ENCODE data around the gene ASPM. TPM values are rescaled to one million over a fixed set of nuclear protein-coding genes. Genes with fewer than 3 reads are reported as not detected.

The ASPM gene
- total and polyA plus RNA-seq, 9 of the 15 experiments (the other 6 are each of a cell fraction or from before 2014, with no cell fraction given) = 22.7 to 84.4 (median 46.4) TPM

DNA sequence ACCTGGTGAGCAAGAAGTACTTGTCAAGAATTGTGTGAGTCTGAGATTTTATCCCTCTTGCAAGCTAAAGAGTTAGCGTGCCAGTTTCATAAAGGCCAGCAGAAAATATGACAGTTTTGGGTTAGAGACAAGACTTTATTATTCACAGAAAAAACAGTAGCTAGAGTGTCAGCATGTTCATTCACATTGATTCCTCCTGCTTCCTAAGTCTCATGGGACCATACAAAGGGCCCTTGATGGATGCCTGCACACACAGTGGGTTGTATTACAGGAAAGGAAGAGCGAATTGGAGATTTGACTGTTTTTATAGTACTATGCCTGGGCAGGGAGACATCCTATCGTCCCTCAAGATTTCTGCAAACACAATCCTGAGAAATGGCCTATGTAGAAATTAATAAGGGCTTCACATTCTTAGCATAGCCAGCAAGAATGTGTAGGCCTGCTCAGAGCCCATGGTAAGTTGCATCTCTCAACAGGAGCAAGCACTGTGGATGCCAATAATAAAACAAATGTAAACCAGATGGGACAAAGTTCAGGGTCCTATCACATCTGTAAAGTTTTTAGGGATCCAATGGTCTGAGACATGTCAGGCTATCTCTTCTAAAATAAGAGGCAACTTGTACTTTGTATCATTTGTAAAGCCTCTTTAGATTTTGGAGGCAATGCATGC is 4.0 kb upstream of the ASPM start:
- Histone ChIP-seq H3K79me2 (ENCODE audit: control insufficient read depth, insufficient read depth, low read length) (peaks cover 9% of the 10 kb centered on the region), H3K27me3 (ENCODE audit: control insufficient read depth in 2 of 2, insufficient read depth in 2 of 2, low read length in 2 of 2) (no peaks in the 10 kb centered on the region), H3K9me3 (replicated peaks; ENCODE audit: control insufficient read depth, insufficient read depth, low read depth, low read length) (no peaks in the 10 kb centered on the region; the same call in 1 of the 2 replicates), H4K20me1 (replicated peaks; ENCODE audit: control insufficient read depth, insufficient read depth, low read length) (no peaks in the 10 kb centered on the region), H3K27ac (ENCODE audit: extremely low read depth, low read depth, low read length) (no peak overlapping the region), H3K9me1 (ENCODE audit: control insufficient read depth, insufficient read depth, low read length) (no peaks in the 10 kb centered on the region), H3K4me1 (replicated peaks in 1 of 2; ENCODE audit: control insufficient read depth in 2 of 2, insufficient read depth in 2 of 2, low read length in 2 of 2) (peaks cover 2 to 5% of the 10 kb centered on the region in 2 experiments; a peak in 2 of 5 replicates), H3K9ac (ENCODE audit: insufficient read depth in 1 of 2, low read depth in 2 of 2, low read length in 2 of 2) (no peak overlapping the region), H2AFZ (ENCODE audit: low read depth, low read length) (no peak overlapping the region), H3K4me3 (no peak overlapping the region), H3K36me3 (ENCODE audit: control insufficient read depth, insufficient read depth, low read length) (no peaks in the 10 kb centered on the region), H3K4me2 (ENCODE audit: insufficient read depth, low read length) (no peak overlapping the region)
- ATAC-seq (no peak), FAIRE-seq (no peak), DNase-seq (ENCODE audit: extremely low read depth in 1 of 4, low spot score in 3 of 4) (no peak)
- no TSS peak for BruUV-seq (replicated peaks)
- ChIA-PET POLR2A (interaction anchor here (0.6 kb wide), 1 partner anchor 24 kb away, joined by 4 read pairs; no protein-coding TSS in a partner anchor), CTCF (ENCODE audit: low intra/inter-chr PET ratio) (no interaction called here)
- TF ChIP-seq NR4A1 (CRISPR knock-in tag; IDR thresholded peaks at IDR 0.05) (no peak), NR4A1 (tag; IDR thresholded peaks at IDR 0.05) (no peak), MAFF (IDR thresholded peaks at IDR 0.05; ENCODE audit: low read length) (no peak), SAFB (IDR thresholded peaks at IDR 0.05; ENCODE audit: borderline replicate concordance, low read depth, low read length) (no peak), TEAD1 (CRISPR knock-in tag; IDR thresholded peaks at IDR 0.05) (no peak)
- in situ Hi-C loops (cut with MboI) = no loop called here
- intact Hi-C loops (cut with micrococcal nuclease) = no loop called here
- WGBS (ENCODE audit: insufficient coverage, low coverage, missing lambda C conversion rate) = 63% methylated on average over 3 of the region's 3 CpGs

DNA sequence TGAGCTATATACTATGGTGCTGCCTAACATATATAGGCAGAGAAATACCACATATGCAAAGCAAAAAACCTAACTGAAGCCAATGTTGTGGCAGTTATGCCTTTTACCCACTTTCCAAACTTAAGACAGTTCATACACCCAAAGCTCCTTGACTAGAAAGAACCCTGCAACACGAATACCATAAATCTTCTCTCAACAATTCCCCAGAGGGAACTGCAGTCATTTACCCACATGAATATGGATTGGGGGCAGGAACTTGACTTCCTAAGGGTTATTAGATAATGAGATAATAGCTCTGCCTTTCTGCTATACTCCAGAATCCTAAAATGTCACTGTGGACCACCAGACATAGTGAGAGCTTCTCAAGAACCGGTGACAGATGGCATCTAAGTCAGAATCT is 2.9 kb upstream of the ASPM start:
- intact Hi-C loops (cut with micrococcal nuclease) (no loop called here), in situ Hi-C loops (cut with MboI) (no loop called here)
- Histone ChIP-seq H3K36me3 (ENCODE audit: control insufficient read depth, insufficient read depth, low read length) (peaks cover 3% of the 10 kb centered on the region; the same call in 1 of the 3 replicates), H3K79me2 (ENCODE audit: control insufficient read depth, insufficient read depth, low read length) (peaks cover 21% of the 10 kb centered on the region), H3K27ac (ENCODE audit: extremely low read depth, low read depth, low read length) (no peak overlapping the region), H4K20me1 (replicated peaks; ENCODE audit: control insufficient read depth, insufficient read depth, low read length) (no peaks in the 10 kb centered on the region; the same call in 1 of the 2 replicates), H3K4me2 (ENCODE audit: insufficient read depth, low read length) (no peak overlapping the region), H3K9me3 (replicated peaks; ENCODE audit: control insufficient read depth, insufficient read depth, low read depth, low read length) (no peaks in the 10 kb centered on the region; the same call in 1 of the 2 replicates), H3K9ac (ENCODE audit: insufficient read depth in 1 of 2, low read depth in 2 of 2, low read length in 2 of 2) (no peak overlapping the region), H3K4me3 (no peak overlapping the region), H3K27me3 (ENCODE audit: control insufficient read depth in 2 of 2, insufficient read depth in 2 of 2, low read length in 2 of 2) (no peaks in the 10 kb centered on the region), H3K9me1 (ENCODE audit: control insufficient read depth, insufficient read depth, low read length) (no peaks in the 10 kb centered on the region), H3K4me1 (replicated peaks in 1 of 2; ENCODE audit: control insufficient read depth in 2 of 2, insufficient read depth in 2 of 2, low read length in 2 of 2) (peaks cover 4 to 5% of the 10 kb centered on the region in 2 experiments; a peak in 4 of 5 replicates), H2AFZ (ENCODE audit: low read depth, low read length) (no peak overlapping the region)
- no peak for ATAC-seq
- no TSS peak for BruUV-seq (replicated peaks)
- 20% methylated on average over 2 of the region's 2 CpGs for WGBS (ENCODE audit: insufficient coverage, low coverage, missing lambda C conversion rate)
- FAIRE-seq = no peak
- ChIA-PET CTCF (ENCODE audit: low intra/inter-chr PET ratio) (no interaction called here), POLR2A (interaction anchor here (1.0 kb wide), 1 partner anchor 10 kb away, joined by 3 read pairs; no protein-coding TSS in a partner anchor)
- DNase-seq (ENCODE audit: extremely low read depth in 1 of 4, low spot score in 3 of 4) = no peak
- TF ChIP-seq DIDO1 (tag; IDR thresholded peaks at IDR 0.05; ENCODE audit: low read depth) (no peak), GTF2E2 (tag; IDR thresholded peaks at IDR 0.05) (no peak), MYC (IDR thresholded peaks at IDR 0.05; ENCODE audit: low read depth, low read length) (no peak), MYC (CRISPR knock-in tag; IDR thresholded peaks at IDR 0.05; ENCODE audit: borderline replicate concordance, low read depth) (no peak), HNRNPLL (IDR thresholded peaks at IDR 0.05; ENCODE audit: low read depth, low read length, poor library complexity, severe bottlenecking) (no peak), RAD21 (CRISPR knock-in tag; conservative IDR thresholded peaks at IDR 0.05 in 1 of 2, IDR thresholded peaks at IDR 0.05 in 1 of 2) (no peak), NFXL1 (CRISPR knock-in tag; IDR thresholded peaks at IDR 0.05) (no peak), KHSRP (IDR thresholded peaks at IDR 0.05) (no peak)
- TF ChIP-seq, protein P1, sequence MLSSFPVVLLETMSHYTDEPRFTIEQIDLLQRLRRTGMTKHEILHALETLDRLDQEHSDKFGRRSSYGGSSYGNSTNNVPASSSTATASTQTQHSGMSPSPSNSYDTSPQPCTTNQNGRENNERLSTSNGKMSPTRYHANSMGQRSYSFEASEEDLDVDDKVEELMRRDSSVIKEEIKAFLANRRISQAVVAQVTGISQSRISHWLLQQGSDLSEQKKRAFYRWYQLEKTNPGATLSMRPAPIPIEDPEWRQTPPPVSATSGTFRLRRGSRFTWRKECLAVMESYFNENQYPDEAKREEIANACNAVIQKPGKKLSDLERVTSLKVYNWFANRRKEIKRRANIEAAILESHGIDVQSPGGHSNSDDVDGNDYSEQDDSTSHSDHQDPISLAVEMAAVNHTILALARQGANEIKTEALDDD (IDR thresholded peaks at IDR 0.05) = no peak
- TF ChIP-seq, protein P2, sequence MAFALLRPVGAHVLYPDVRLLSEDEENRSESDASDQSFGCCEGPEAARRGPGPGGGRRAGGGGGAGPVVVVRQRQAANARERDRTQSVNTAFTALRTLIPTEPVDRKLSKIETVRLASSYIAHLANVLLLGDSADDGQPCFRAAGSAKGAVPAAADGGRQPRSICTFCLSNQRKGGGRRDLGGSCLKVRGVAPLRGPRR (CRISPR knock-in tag; IDR thresholded peaks at IDR 0.05) = no peak
